ENCODE measurements around the gene MAPK8IP1. TPM values are rescaled to one million over a fixed set of nuclear protein-coding genes. Genes with fewer than 3 reads are reported as not detected.
A peak's percentile ranks its signal among the peaks of the same experiment; 100 is the strongest.

Gene MAPK8IP1
- total RNA-seq, 1 experiment from 2014 or later, result 12.7 TPM

GRCh38 chr11:45920531-45921477 lies 35.4 kb downstream of the MAPK8IP1 start:
- ATAC-seq (no peak), DNase-seq (ENCODE audit: low read depth, low spot score) (no peak)
- intact Hi-C loops (cut with micrococcal nuclease; ENCODE audit: unreplicated experiment) (no loop called here), in situ Hi-C loops (cut with HindIII; ENCODE audit: low pct_unique_long_range_greater_than_20kb, low sequenced_read_pairs) (no loop called here)
- Histone ChIP-seq H3K27ac (ENCODE audit: low read length) (no peak overlapping the region), H3K4me3 (ENCODE audit: low read depth in 2 of 2, low read length in 2 of 2) (no peak overlapping the region), H3K4me1 (ENCODE audit: control insufficient read depth, insufficient read depth, low read length) (peaks cover 11% of the 10 kb centered on the region), H3K9me3 (ENCODE audit: control insufficient read depth, insufficient read depth, low read depth, low read length) (no peaks in the 10 kb centered on the region), H3K36me3 (ENCODE audit: control insufficient read depth, insufficient read depth, low read length) (peaks cover 11% of the 10 kb centered on the region; the same call in 1 of the 2 replicates), H3K27me3 (ENCODE audit: control insufficient read depth, insufficient read depth, low read length) (no peaks in the 10 kb centered on the region; the same call in 1 of the 2 replicates)
- POLR2A ChIA-PET, result no interaction called here
- TF ChIP-seq CTCF (IDR thresholded peaks at IDR 0.05), result no peak
- CTCF ChIA-PET, result no interaction called here
- BruUV-seq (replicated peaks), result no TSS peak

GRCh38 chr11:45921561-45922424 lies 36.3 kb downstream of the MAPK8IP1 start:
- H3K4me1 ChIP-seq (ENCODE audit: control insufficient read depth, insufficient read depth, low read length), result peaks cover 8% of the 10 kb centered on the region
- CTCF ChIA-PET, result no interaction called here
- BruUV-seq (replicated peaks), result no TSS peak
- intact Hi-C loops (cut with micrococcal nuclease; ENCODE audit: unreplicated experiment) (no loop called here), in situ Hi-C loops (cut with HindIII; ENCODE audit: low pct_unique_long_range_greater_than_20kb, low sequenced_read_pairs) (no loop called here)
- no peak overlapping the region for H3K27ac ChIP-seq (ENCODE audit: low read length)
- H3K36me3 ChIP-seq (ENCODE audit: control insufficient read depth, insufficient read depth, low read length), result peaks cover 8% of the 10 kb centered on the region; the same call in 1 of the 2 replicates
- no peaks in the 10 kb centered on the region; the same call in 1 of the 2 replicates for H3K27me3 ChIP-seq (ENCODE audit: control insufficient read depth, insufficient read depth, low read length)
- no peaks in the 10 kb centered on the region for H3K9me3 ChIP-seq (ENCODE audit: control insufficient read depth, insufficient read depth, low read depth, low read length)
- ATAC-seq, result no peak
- no peak for TF ChIP-seq REST (IDR thresholded peaks at IDR 0.05; ENCODE audit: insufficient read depth in 1 of 2, low read depth in 2 of 2, low read length in 1 of 2)
- POLR2A ChIA-PET, result no interaction called here
- H3K4me3 ChIP-seq (ENCODE audit: low read depth in 2 of 2, low read length in 2 of 2), result peak overlapping the region; percentile 41 to 42
- no peak for DNase-seq (ENCODE audit: low read depth, low spot score)
